WTC11 (cell line): Measurements from ENCODE around the gene SLC6A18. TPM values are rescaled to one million over a fixed set of nuclear protein-coding genes. Genes with fewer than 3 reads are reported as not detected.

Experiments
- ATAC-seq: fragments of 200-7000 bp; cut with Tn5 transposase; 2 replicates; pipeline ENCODE4 v1.10.0; 2021; ENCODE audit warnings: mild to moderate bottlenecking, moderate library complexity
- CTCF ChIA-PET: fragments of 300-600 bp; sonication (Branson Sonifier 250); formaldehyde crosslinking; loops from one replicate; lab custom pipeline; 2021; ENCODE audit warnings: antibody characterized with exemption; lab: Charles Lee
- POLR2A ChIA-PET: fragments of 350-600 bp; sonication (Branson Sonifier 250); formaldehyde crosslinking; loops from one replicate; lab custom pipeline; 2021; ENCODE audit warnings: antibody characterized with exemption; lab: Charles Lee
- DNase-seq: peaks from one replicate; pipeline ENCODE4 v3.0.0; 2021; ENCODE audit warnings: low spot score
- H3K27ac Mint-ChIP-seq: 2 replicates; pipeline ENCODE4 v1.8.0; 2021; ENCODE audit warnings: mixed read lengths
- H3K27me3 Mint-ChIP-seq: 2 replicates; pipeline ENCODE4 v1.8.0; 2021; ENCODE audit warnings: low read depth, mild to moderate bottlenecking, moderate library complexity, mixed read lengths
- H3K36me3 Mint-ChIP-seq: 2 replicates; pipeline ENCODE4 v1.8.0; 2021; ENCODE audit warnings: mixed read lengths
- H3K4me1 Mint-ChIP-seq: 2 replicates; pipeline ENCODE4 v1.8.0; 2022; ENCODE audit warnings: mixed read lengths
- H3K4me3 Mint-ChIP-seq: 2 replicates; pipeline ENCODE4 v1.8.0; 2021; ENCODE audit warnings: mild to moderate bottlenecking, moderate library complexity, mixed read lengths
- H3K9me3 Mint-ChIP-seq: 2 replicates; pipeline ENCODE4 v1.8.0; 2021; ENCODE audit warnings: mixed read lengths
- EMX1 ChIP-seq: fragments of 250-450 bp; sonication (Bioruptor Pico); IDR thresholded peaks from 2 replicates; pipeline ENCODE4 v1.8.0; 2021; ENCODE audit warnings: mild to moderate bottlenecking
- FOXK1 ChIP-seq: sonication (generic); formaldehyde crosslinking; IDR thresholded peaks from 2 replicates; pipeline ENCODE4 v1.8.0; 2022; ENCODE audit warnings: mild to moderate bottlenecking, moderate library complexity, missing genetic modification reagents
- GRHL2 ChIP-seq: fragments of 250-450 bp; sonication (Bioruptor Pico); IDR thresholded peaks from 2 replicates; pipeline ENCODE4 v1.8.0; 2022; ENCODE audit warnings: mild to moderate bottlenecking, moderate library complexity; ENCODE audit not compliant: insufficient replicate concordance, severe bottlenecking
- RELA ChIP-seq: sonication (generic); formaldehyde crosslinking; IDR thresholded peaks from 2 replicates; pipeline ENCODE4 v1.8.1; 2022; ENCODE audit warnings: missing genetic modification reagents, mild to moderate bottlenecking, borderline replicate concordance
- ZNF138 ChIP-seq: sonication (generic); formaldehyde crosslinking; conservative IDR thresholded peaks from 2 replicates; pipeline ENCODE4 v1.8.1; 2022; ENCODE audit warnings: mild to moderate bottlenecking, moderate library complexity, missing genetic modification reagents
- ZNF232 ChIP-seq: sonication (generic); formaldehyde crosslinking; IDR thresholded peaks from 2 replicates; pipeline ENCODE4 v1.8.0; 2022; ENCODE audit warnings: mild to moderate bottlenecking, missing genetic modification reagents
- total RNA-seq: library from RNA; stranded (reverse); gene quantifications from 3 replicates; pipeline ENCODE4 v1.2.3, GENCODE V29; 2021
- TF ChIP-seq, protein P1 (sequence below): sonication (generic); formaldehyde crosslinking; IDR thresholded peaks from 2 replicates; pipeline ENCODE4 v1.8.0; 2022; ENCODE audit warnings: mild to moderate bottlenecking, missing genetic modification reagents
- TF ChIP-seq, protein P2 (sequence below): sonication (generic); formaldehyde crosslinking; IDR thresholded peaks from 2 replicates; pipeline ENCODE4 v1.8.0; 2023; ENCODE audit warnings: missing genetic modification reagents
- TF ChIP-seq, protein P3 (sequence below): sonication (generic); formaldehyde crosslinking; IDR thresholded peaks from 2 replicates; pipeline ENCODE4 v1.8.0; 2023; ENCODE audit warnings: missing genetic modification reagents, mild to moderate bottlenecking, borderline replicate concordance
- TF ChIP-seq, protein P4 (sequence below): sonication (generic); formaldehyde crosslinking; conservative IDR thresholded peaks from 2 replicates; pipeline ENCODE4 v1.8.1; 2023; ENCODE audit warnings: mild to moderate bottlenecking, low read depth, missing genetic modification reagents, moderate library complexity

The SLC6A18 gene
- total RNA-seq, 1 experiment from 2014 or later: not detected

DNA sequence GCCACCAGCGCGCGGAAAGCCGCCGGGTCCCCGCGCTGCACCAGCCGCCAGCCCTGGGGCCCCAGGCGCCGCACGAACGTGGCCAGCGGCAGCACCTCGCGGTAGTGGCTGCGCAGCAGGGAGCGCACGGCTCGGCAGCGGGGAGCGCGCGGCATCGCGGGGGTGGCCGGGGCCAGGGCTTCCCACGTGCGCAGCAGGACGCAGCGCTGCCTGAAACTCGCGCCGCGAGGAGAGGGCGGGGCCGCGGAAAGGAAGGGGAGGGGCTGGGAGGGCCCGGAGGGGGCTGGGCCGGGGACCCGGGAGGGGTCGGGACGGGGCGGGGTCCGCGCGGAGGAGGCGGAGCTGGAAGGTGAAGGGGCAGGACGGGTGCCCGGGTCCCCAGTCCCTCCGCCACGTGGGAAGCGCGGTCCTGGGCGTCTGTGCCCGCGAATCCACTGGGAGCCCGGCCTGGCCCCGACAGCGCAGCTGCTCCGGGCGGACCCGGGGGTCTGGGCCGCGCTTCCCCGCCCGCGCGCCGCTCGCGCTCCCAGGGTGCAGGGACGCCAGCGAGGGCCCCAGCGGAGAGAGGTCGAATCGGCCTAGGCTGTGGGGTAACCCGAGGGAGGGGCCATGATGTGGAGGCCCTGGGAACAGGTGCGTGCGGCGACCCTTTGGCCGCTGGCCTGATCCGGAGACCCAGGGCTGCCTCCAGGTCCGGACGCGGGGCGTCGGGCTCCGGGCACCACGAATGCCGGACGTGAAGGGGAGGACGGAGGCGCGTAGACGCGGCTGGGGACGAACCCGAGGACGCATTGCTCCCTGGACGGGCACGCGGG, 69.9 kb downstream of the SLC6A18 start, which contains the start of gene TERT (continued):
- TF ChIP-seq, protein P1, sequence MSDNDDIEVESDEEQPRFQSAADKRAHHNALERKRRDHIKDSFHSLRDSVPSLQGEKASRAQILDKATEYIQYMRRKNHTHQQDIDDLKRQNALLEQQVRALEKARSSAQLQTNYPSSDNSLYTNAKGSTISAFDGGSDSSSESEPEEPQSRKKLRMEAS (CRISPR knock-in tag): peak; percentile 72; the same call in 1 of the 2 replicates
- TF ChIP-seq, protein P2, sequence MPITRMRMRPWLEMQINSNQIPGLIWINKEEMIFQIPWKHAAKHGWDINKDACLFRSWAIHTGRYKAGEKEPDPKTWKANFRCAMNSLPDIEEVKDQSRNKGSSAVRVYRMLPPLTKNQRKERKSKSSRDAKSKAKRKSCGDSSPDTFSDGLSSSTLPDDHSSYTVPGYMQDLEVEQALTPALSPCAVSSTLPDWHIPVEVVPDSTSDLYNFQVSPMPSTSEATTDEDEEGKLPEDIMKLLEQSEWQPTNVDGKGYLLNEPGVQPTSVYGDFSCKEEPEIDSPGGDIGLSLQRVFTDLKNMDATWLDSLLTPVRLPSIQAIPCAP (CRISPR knock-in tag): no peak; the same call in 1 of the 2 replicates
- TF ChIP-seq RELA (CRISPR knock-in tag) (peak; percentile 40; the same call in 1 of the 2 replicates), ZNF138 (CRISPR knock-in tag) (0 out of 2 replicates have a peak, but pooled peaks have one; percentile 39), ZNF232 (CRISPR knock-in tag) (0 out of 2 replicates have a peak, but pooled peaks have one; percentile 70)
- TF ChIP-seq, protein P3, sequence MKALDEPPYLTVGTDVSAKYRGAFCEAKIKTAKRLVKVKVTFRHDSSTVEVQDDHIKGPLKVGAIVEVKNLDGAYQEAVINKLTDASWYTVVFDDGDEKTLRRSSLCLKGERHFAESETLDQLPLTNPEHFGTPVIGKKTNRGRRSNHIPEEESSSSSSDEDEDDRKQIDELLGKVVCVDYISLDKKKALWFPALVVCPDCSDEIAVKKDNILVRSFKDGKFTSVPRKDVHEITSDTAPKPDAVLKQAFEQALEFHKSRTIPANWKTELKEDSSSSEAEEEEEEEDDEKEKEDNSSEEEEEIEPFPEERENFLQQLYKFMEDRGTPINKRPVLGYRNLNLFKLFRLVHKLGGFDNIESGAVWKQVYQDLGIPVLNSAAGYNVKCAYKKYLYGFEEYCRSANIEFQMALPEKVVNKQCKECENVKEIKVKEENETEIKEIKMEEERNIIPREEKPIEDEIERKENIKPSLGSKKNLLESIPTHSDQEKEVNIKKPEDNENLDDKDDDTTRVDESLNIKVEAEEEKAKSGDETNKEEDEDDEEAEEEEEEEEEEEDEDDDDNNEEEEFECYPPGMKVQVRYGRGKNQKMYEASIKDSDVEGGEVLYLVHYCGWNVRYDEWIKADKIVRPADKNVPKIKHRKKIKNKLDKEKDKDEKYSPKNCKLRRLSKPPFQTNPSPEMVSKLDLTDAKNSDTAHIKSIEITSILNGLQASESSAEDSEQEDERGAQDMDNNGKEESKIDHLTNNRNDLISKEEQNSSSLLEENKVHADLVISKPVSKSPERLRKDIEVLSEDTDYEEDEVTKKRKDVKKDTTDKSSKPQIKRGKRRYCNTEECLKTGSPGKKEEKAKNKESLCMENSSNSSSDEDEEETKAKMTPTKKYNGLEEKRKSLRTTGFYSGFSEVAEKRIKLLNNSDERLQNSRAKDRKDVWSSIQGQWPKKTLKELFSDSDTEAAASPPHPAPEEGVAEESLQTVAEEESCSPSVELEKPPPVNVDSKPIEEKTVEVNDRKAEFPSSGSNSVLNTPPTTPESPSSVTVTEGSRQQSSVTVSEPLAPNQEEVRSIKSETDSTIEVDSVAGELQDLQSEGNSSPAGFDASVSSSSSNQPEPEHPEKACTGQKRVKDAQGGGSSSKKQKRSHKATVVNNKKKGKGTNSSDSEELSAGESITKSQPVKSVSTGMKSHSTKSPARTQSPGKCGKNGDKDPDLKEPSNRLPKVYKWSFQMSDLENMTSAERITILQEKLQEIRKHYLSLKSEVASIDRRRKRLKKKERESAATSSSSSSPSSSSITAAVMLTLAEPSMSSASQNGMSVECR (CRISPR knock-in tag): peak; percentile 15; the same call in 1 of the 2 replicates
- TF ChIP-seq, protein P4, sequence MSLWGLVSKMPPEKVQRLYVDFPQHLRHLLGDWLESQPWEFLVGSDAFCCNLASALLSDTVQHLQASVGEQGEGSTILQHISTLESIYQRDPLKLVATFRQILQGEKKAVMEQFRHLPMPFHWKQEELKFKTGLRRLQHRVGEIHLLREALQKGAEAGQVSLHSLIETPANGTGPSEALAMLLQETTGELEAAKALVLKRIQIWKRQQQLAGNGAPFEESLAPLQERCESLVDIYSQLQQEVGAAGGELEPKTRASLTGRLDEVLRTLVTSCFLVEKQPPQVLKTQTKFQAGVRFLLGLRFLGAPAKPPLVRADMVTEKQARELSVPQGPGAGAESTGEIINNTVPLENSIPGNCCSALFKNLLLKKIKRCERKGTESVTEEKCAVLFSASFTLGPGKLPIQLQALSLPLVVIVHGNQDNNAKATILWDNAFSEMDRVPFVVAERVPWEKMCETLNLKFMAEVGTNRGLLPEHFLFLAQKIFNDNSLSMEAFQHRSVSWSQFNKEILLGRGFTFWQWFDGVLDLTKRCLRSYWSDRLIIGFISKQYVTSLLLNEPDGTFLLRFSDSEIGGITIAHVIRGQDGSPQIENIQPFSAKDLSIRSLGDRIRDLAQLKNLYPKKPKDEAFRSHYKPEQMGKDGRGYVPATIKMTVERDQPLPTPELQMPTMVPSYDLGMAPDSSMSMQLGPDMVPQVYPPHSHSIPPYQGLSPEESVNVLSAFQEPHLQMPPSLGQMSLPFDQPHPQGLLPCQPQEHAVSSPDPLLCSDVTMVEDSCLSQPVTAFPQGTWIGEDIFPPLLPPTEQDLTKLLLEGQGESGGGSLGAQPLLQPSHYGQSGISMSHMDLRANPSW (CRISPR knock-in tag): 0 out of 2 replicates have a peak, but pooled peaks have one; percentile 43

DNA sequence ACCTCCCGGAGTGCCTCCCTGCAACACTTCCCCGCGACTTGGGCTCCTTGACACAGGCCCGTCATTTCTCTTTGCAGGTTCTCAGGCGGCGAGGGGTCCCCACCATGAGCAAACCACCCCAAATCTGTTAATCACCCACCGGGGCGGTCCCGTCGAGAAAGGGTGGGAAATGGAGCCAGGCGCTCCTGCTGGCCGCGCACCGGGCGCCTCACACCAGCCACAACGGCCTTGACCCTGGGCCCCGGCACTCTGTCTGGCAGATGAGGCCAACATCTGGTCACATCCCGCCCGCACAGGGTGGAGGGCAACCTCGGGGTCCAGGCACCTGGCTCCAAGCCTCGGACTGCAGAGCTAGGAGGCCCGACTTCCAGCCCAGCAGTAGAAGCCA, 70.5 kb downstream of the SLC6A18 start:
- peaks cover 10% of the 10 kb centered on the region for H3K27me3 Mint-ChIP-seq
- no peak for ATAC-seq
- no peak for TF ChIP-seq GRHL2 (CRISPR knock-in tag)
- no peak for TF ChIP-seq EMX1 (CRISPR knock-in tag)
- TF ChIP-seq FOXK1 (CRISPR knock-in tag): no peak
- TF ChIP-seq, protein P1 (CRISPR knock-in tag): 0 out of 2 replicates have a peak, but pooled peaks have one; percentile 12
- TF ChIP-seq, protein P4 (CRISPR knock-in tag): no peak
- no peaks in the 10 kb centered on the region for H3K9me3 Mint-ChIP-seq
- H3K4me1 Mint-ChIP-seq: peaks cover 13% of the 10 kb centered on the region
- H3K36me3 Mint-ChIP-seq: no peaks in the 10 kb centered on the region; the same call in 1 of the 2 replicates
- H3K27ac Mint-ChIP-seq: no peak overlapping the region
- POLR2A ChIA-PET: interaction anchor here (1.5 kb wide), 1 partner anchor 43 kb away, joined by 3 read pairs; no protein-coding TSS in a partner anchor
- no peak for DNase-seq
- CTCF ChIA-PET: interaction anchor here (0.6 to 2.2 kb wide), 5 partner anchors 17 to 314 kb away, joined by 3 to 9 read pairs (median 3); no protein-coding TSS in a partner anchor
- H3K4me3 Mint-ChIP-seq: peak overlapping the region; percentile 68

Other genes with a start within 250 kb of the SLC6A18 start
- gene NKD2, start 216.6 kb upstream of the SLC6A18 start, total RNA-seq: 12.8 to 16.6 TPM (median 15.9 TPM) in 3 replicates
- 28.1 to 29.9 TPM (median 29.9 TPM) in 3 replicates for gene SLC12A7, start 113.3 kb upstream of the SLC6A18 start, total RNA-seq
- gene SLC6A19, start 23.8 kb upstream of the SLC6A18 start, total RNA-seq: 0.04 to 0.05 TPM in 2 of 3 replicates, not detected in the other
- 40.4 to 42.9 TPM (median 40.5 TPM) in 3 replicates for gene TERT, start 69.7 kb downstream of the SLC6A18 start, total RNA-seq
- gene CLPTM1L, start 119.7 kb downstream of the SLC6A18 start, total RNA-seq: 73.4 to 92.8 TPM (median 73.8 TPM) in 3 replicates
- gene SLC6A3, start 220.1 kb downstream of the SLC6A18 start, total RNA-seq: 0.53 to 0.74 TPM (median 0.64 TPM) in 3 replicates